DND-41 (cell line): ENCODE measurements around the gene C12orf57.
A peak's percentile ranks its signal among the peaks of the same experiment; 100 is the strongest.

Experiments
- ATAC-seq: fragments of 200-7000 bp; cut with Tn5 transposase; 3 replicates; pipeline ENCODE4 v1.9.1; 2021; ENCODE audit warnings: low read depth; ENCODE audit not compliant: insufficient read depth
- DNase-seq: peaks from one replicate; pipeline ENCODE4 v3.0.0-alpha.2; 2020
- H2AFZ ChIP-seq: 2 replicates; pipeline ENCODE4 v1.6.0; 2012; ENCODE audit warnings: low read depth, low read length
- H3K27ac ChIP-seq: 2 replicates; pipeline ENCODE4 v1.5.1; 2012; ENCODE audit warnings: low read length, inconsistent platforms
- H3K27me3 ChIP-seq: fragments of 200-600 bp; sonication (generic); 2 replicates; pipeline ENCODE4 v1.6.0; 2012; ENCODE audit warnings: low read length, mild to moderate bottlenecking, inconsistent platforms; ENCODE audit not compliant: insufficient read depth, poor library complexity
- H3K36me3 ChIP-seq: 2 replicates; pipeline ENCODE4 v1.5.1; 2012; ENCODE audit warnings: low read length, inconsistent platforms; ENCODE audit not compliant: insufficient read depth
- H3K4me1 ChIP-seq: 2 replicates; pipeline ENCODE4 v1.5.1; 2012; ENCODE audit warnings: mild to moderate bottlenecking, low read length; ENCODE audit not compliant: insufficient read depth
- H3K4me2 ChIP-seq: 2 replicates; pipeline ENCODE4 v1.6.0; 2012; ENCODE audit warnings: mild to moderate bottlenecking, moderate library complexity, low read length, inconsistent platforms; ENCODE audit not compliant: insufficient read depth
- H3K4me3 ChIP-seq, 2 experiments: fragments of 200-600 bp in 1 of 2; shearing (Covaris generic) in 1 of 2; 2 replicates each; pipeline ENCODE4 v1.5.1; 2012 to 2016; ENCODE audit warnings: inconsistent platforms in 2 of 2, low read length in 2 of 2, mild to moderate bottlenecking in 2 of 2, low read depth in 1 of 2, moderate library complexity in 1 of 2
- H3K79me2 ChIP-seq: 2 replicates; pipeline ENCODE4 v1.6.0; 2012; ENCODE audit warnings: low read length, inconsistent platforms; ENCODE audit not compliant: insufficient read depth
- H3K9ac ChIP-seq: 2 replicates; pipeline ENCODE4 v1.6.0; 2012; ENCODE audit warnings: low read depth, mild to moderate bottlenecking, inconsistent platforms, low read length, moderate library complexity
- H3K9me3 ChIP-seq: 2 replicates; pipeline ENCODE4 v1.5.1; 2012; ENCODE audit warnings: low read length, moderate library complexity, mild to moderate bottlenecking, inconsistent platforms; ENCODE audit not compliant: insufficient read depth, severe bottlenecking
- H4K20me1 ChIP-seq: 2 replicates; pipeline ENCODE4 v1.6.0; 2012; ENCODE audit warnings: low read length; ENCODE audit not compliant: insufficient read depth
- CTCF ChIP-seq: IDR thresholded peaks from 2 replicates; pipeline ENCODE4 v1.5.1; 2012; ENCODE audit warnings: borderline replicate concordance, low read length, moderate library complexity, mild to moderate bottlenecking; ENCODE audit not compliant: poor library complexity, severe bottlenecking; ENCODE audit errors: extremely low read depth
- EZH2 ChIP-seq: IDR thresholded peaks from 3 replicates; pipeline ENCODE4 v1.6.1; 2012; ENCODE audit warnings: borderline replicate concordance, low read depth, mild to moderate bottlenecking, moderate library complexity, low read length, inconsistent platforms; ENCODE audit not compliant: severe bottlenecking

C12orf57 gene

GRCh38 chr12:6978611-6979011 lies 34.8 kb downstream of the C12orf57 start:
- H4K20me1 ChIP-seq = peaks cover 5% of the 10 kb centered on the region; the same call in 1 of the 2 replicates
- no peak for TF ChIP-seq EZH2
- no peak for TF ChIP-seq CTCF
- ATAC-seq (peak; percentile 20; the same call in 2 of the 3 replicates), DNase-seq (no peak)
- no peak overlapping the region for H3K4me3 ChIP-seq
- H2AFZ ChIP-seq = no peak overlapping the region
- no peak overlapping the region for H3K9ac ChIP-seq
- peaks cover 92% of the 10 kb centered on the region for H3K36me3 ChIP-seq
- H3K4me2 ChIP-seq = no peak overlapping the region
- no peak overlapping the region for H3K27ac ChIP-seq
- peaks cover 6% of the 10 kb centered on the region; the same call in 1 of the 2 replicates for H3K79me2 ChIP-seq
- H3K27me3 ChIP-seq = no peaks in the 10 kb centered on the region
- no peaks in the 10 kb centered on the region for H3K4me1 ChIP-seq
- no peaks in the 10 kb centered on the region for H3K9me3 ChIP-seq

GRCh38 chr12:6979021-6979420 lies 35.2 kb downstream of the C12orf57 start:
- no peak overlapping the region for H3K4me2 ChIP-seq
- no peak overlapping the region for H3K4me3 ChIP-seq
- H3K4me1 ChIP-seq = no peaks in the 10 kb centered on the region
- no peaks in the 10 kb centered on the region for H3K9me3 ChIP-seq
- ATAC-seq = peak; percentile 21; the same call in 1 of the 3 replicates
- DNase-seq = no peak
- H3K36me3 ChIP-seq = peaks cover 91% of the 10 kb centered on the region
- no peaks in the 10 kb centered on the region for H3K27me3 ChIP-seq
- TF ChIP-seq CTCF (no peak), EZH2 (no peak)
- peaks cover 4% of the 10 kb centered on the region; the same call in 1 of the 2 replicates for H4K20me1 ChIP-seq
- no peak overlapping the region for H2AFZ ChIP-seq
- peaks cover 2% of the 10 kb centered on the region; the same call in 1 of the 2 replicates for H3K79me2 ChIP-seq
- no peak overlapping the region for H3K9ac ChIP-seq
- H3K27ac ChIP-seq = no peak overlapping the region

- no peaks in the 10 kb centered on the region for H3K9me3 ChIP-seq
- H3K9ac ChIP-seq = no peak overlapping the region
- no peaks in the 10 kb centered on the region for H3K27me3 ChIP-seq
- no peak overlapping the region for H3K4me3 ChIP-seq
- H3K79me2 ChIP-seq = no peaks in the 10 kb centered on the region; the same call in 1 of the 2 replicates
- DNase-seq (no peak), ATAC-seq (no peak)
- H3K4me2 ChIP-seq = no peak overlapping the region
- H4K20me1 ChIP-seq = 0 out of 2 replicates have a peak, but pooled peaks cover under 1% of the 10 kb centered on the region
- no peak overlapping the region for H3K27ac ChIP-seq
- TF ChIP-seq EZH2 (no peak), CTCF (no peak)
- H3K36me3 ChIP-seq = peaks cover 87% of the 10 kb centered on the region
- H2AFZ ChIP-seq = no peak overlapping the region
- H3K4me1 ChIP-seq = no peaks in the 10 kb centered on the region
Measured at GRCh38 chr12:6979453-6979852, 35.6 kb downstream of the C12orf57 start.
